Fibroblast of villous mesenchyme (primary cell): Measurements from ENCODE around the gene ADTRP. TPM values are rescaled to one million over a fixed set of nuclear protein-coding genes. Genes with fewer than 3 reads are reported as not detected.
A peak's percentile ranks its signal among the peaks of the same experiment; 100 is the strongest.

Source experiments
- DNase-seq: peaks from one replicate; pipeline ENCODE4 v3.0.0-alpha.2; 2010; ENCODE audit warnings: low read depth
- H3K4me3 ChIP-seq: 2 replicates; pipeline ENCODE4 v1.5.1; 2011; ENCODE audit warnings: low read depth, mild to moderate bottlenecking, low read length
- CTCF ChIP-seq: IDR thresholded peaks from 2 replicates; pipeline ENCODE4 v1.5.1; 2012; ENCODE audit warnings: low read depth, mild to moderate bottlenecking, low read length; ENCODE audit not compliant: insufficient read depth
- total RNA-seq: library from RNA; depleted of rRNA; stranded (reverse); fragments of >200 nt; gene quantifications from 2 replicates; pipeline ENCODE4 v1.2.3, GENCODE V29; 2012

The ADTRP gene
- total RNA-seq, 1 donor, result 1.3 TPM

GRCh38 chr6:11750682-11751081 is 27.9 kb downstream of the ADTRP start:
- no peak for TF ChIP-seq CTCF
- H3K4me3 ChIP-seq, result no peak overlapping the region
- peak; percentile 69 for DNase-seq

GRCh38 chr6:11748591-11749210 is 29.9 kb downstream of the ADTRP start:
- H3K4me3 ChIP-seq, result no peak overlapping the region
- no peak for TF ChIP-seq CTCF
- DNase-seq, result no peak

GRCh38 chr6:11747021-11747420 is 31.6 kb downstream of the ADTRP start:
- no peak for TF ChIP-seq CTCF
- no peak overlapping the region for H3K4me3 ChIP-seq
- no peak for DNase-seq

GRCh38 chr6:11744753-11745152 is 33.9 kb downstream of the ADTRP start:
- no peak overlapping the region for H3K4me3 ChIP-seq
- DNase-seq, result peak; percentile 89

GRCh38 chr6:11744101-11744500 is 34.5 kb downstream of the ADTRP start:
- no peak for DNase-seq
- no peak for TF ChIP-seq CTCF

More at GRCh38 chr6:11744753-11745152, 33.9 kb downstream of the ADTRP start:
- no peak for TF ChIP-seq CTCF

GRCh38 chr6:11740875-11741274 is 37.7 kb downstream of the ADTRP start:
- DNase-seq, result no peak
- no peak for TF ChIP-seq CTCF
- no peak overlapping the region for H3K4me3 ChIP-seq

More at GRCh38 chr6:11744101-11744500, 34.5 kb downstream of the ADTRP start:
- H3K4me3 ChIP-seq, result no peak overlapping the region
